Measurements from ENCODE around the gene C16orf46.

DNA sequence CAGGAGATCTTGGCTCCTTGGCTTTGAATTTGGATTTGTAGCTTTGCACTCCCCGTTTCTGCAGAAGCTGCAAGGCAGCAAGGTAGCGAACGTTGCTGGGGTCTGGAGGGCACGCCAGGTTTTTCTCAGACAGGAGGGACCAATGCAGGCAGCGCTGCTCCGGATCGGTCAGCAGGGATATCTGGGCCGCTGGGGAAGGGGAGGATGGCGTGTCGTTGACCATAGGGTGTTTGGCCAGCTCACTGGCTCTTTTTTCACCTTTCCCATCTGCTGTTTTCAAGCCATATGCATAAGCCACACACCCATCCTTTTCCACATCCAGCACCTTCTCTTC, 15.8 kb downstream of the C16orf46 start:
- TF ChIP-seq, protein P1, sequence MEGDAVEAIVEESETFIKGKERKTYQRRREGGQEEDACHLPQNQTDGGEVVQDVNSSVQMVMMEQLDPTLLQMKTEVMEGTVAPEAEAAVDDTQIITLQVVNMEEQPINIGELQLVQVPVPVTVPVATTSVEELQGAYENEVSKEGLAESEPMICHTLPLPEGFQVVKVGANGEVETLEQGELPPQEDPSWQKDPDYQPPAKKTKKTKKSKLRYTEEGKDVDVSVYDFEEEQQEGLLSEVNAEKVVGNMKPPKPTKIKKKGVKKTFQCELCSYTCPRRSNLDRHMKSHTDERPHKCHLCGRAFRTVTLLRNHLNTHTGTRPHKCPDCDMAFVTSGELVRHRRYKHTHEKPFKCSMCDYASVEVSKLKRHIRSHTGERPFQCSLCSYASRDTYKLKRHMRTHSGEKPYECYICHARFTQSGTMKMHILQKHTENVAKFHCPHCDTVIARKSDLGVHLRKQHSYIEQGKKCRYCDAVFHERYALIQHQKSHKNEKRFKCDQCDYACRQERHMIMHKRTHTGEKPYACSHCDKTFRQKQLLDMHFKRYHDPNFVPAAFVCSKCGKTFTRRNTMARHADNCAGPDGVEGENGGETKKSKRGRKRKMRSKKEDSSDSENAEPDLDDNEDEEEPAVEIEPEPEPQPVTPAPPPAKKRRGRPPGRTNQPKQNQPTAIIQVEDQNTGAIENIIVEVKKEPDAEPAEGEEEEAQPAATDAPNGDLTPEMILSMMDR (IDR thresholded peaks at IDR 0.05; ENCODE audit: low read depth, low read length): no peak
- no peak for TF ChIP-seq EZH2phosphoT487 (IDR thresholded peaks at IDR 0.05; ENCODE audit: low read depth)
